IPS-18c (cell line): Measurements from ENCODE around the gene DOK7.
"Not testable (repeated sequence)": the region's sequence is repeated elsewhere in the genome, so short reads cannot be mapped to it uniquely, and the experiment has no call there.

Source experiments
- H3K4me3 ChIP-seq: 2 replicates; pipeline ENCODE4 v1.7.0; 2013; ENCODE audit warnings: low read depth, mild to moderate bottlenecking, low read length, moderate library complexity; ENCODE audit not compliant: insufficient read depth
- H3K9me3 ChIP-seq: one replicate; pipeline ENCODE4 v1.6.1; 2013; ENCODE audit warnings: mild to moderate bottlenecking, low read length, moderate library complexity; ENCODE audit not compliant: control insufficient read depth, insufficient read depth

Gene DOK7

GRCh38 chr4:3526456-3526855, 63.4 kb downstream of the DOK7 start:
- Histone ChIP-seq H3K9me3 (no peaks in the 10 kb centered on the region), H3K4me3 (no peak overlapping the region)

GRCh38 chr4:3527101-3527913, 64.2 kb downstream of the DOK7 start:
- no peak overlapping the region for H3K4me3 ChIP-seq
- no peaks in the 10 kb centered on the region for H3K9me3 ChIP-seq

GRCh38 chr4:3527914-3528876, 65.1 kb downstream of the DOK7 start:
- peaks cover 2% of the 10 kb centered on the region for H3K9me3 ChIP-seq
- no peak overlapping the region for H3K4me3 ChIP-seq

GRCh38 chr4:3529363-3529762, 66.3 kb downstream of the DOK7 start:
- Histone ChIP-seq H3K4me3 (no peak overlapping the region), H3K9me3 (peaks cover 2% of the 10 kb centered on the region)

- H3K9me3 ChIP-seq: peaks cover 2% of the 10 kb centered on the region
- H3K4me3 ChIP-seq: no peak overlapping the region; the same call in 1 of the 2 replicates
Measured at GRCh38 chr4:3530051-3530450, 66.9 kb downstream of the DOK7 start.

GRCh38 chr4:3530663-3531254, 67.7 kb downstream of the DOK7 start:
- Histone ChIP-seq H3K4me3 (peak overlapping the region; percentile 90; the same call in 1 of the 2 replicates), H3K9me3 (peaks cover 2% of the 10 kb centered on the region)

GRCh38 chr4:3531318-3531878, 68.3 kb downstream of the DOK7 start:
- H3K4me3 ChIP-seq: peak overlapping the region; percentile 90
- H3K9me3 ChIP-seq: peaks cover 2% of the 10 kb centered on the region

GRCh38 chr4:3531879-3532750, 69.0 kb downstream of the DOK7 start, which contains the start of gene LRPAP1:
Gene LRPAP1 (minus strand): TSS chr4:3532422. CDS start chr4:3532412, 10 bp downstream.
- Histone ChIP-seq H3K4me3 (peak within 1 kb of the TSS; percentile 90), H3K9me3 (peaks cover 2% of the 10 kb centered on the region)

GRCh38 chr4:3532751-3533422, 69.8 kb downstream of the DOK7 start:
- Histone ChIP-seq H3K4me3 (peak overlapping the region; percentile 52), H3K9me3 (peaks cover 2% of the 10 kb centered on the region)

GRCh38 chr4:3533423-3533820, 70.3 kb downstream of the DOK7 start:
- H3K9me3 ChIP-seq: peaks cover 2% of the 10 kb centered on the region
- H3K4me3 ChIP-seq: no peak overlapping the region

- H3K9me3 ChIP-seq, H3K4me3 ChIP-seq: not testable (repeated sequence)
Measured at GRCh38 chr4:3535812-3536211, 72.7 kb downstream of the DOK7 start.

GRCh38 chr4:3538906-3539305, 75.8 kb downstream of the DOK7 start:
- not testable (repeated sequence) for H3K9me3 ChIP-seq, H3K4me3 ChIP-seq

GRCh38 chr4:3543415-3543814, 80.3 kb downstream of the DOK7 start:
- H3K4me3 ChIP-seq, H3K9me3 ChIP-seq: not testable (repeated sequence)
